ENCODE results near the gene GFOD1. TPM values are rescaled to one million over a fixed set of nuclear protein-coding genes. Genes with fewer than 3 reads are reported as not detected.

Gene GFOD1
- total and polyA plus RNA-seq, 2 of the 4 experiments (the other 2 are of a cell fraction) = 1.8 to 3.4 TPM

DNA sequence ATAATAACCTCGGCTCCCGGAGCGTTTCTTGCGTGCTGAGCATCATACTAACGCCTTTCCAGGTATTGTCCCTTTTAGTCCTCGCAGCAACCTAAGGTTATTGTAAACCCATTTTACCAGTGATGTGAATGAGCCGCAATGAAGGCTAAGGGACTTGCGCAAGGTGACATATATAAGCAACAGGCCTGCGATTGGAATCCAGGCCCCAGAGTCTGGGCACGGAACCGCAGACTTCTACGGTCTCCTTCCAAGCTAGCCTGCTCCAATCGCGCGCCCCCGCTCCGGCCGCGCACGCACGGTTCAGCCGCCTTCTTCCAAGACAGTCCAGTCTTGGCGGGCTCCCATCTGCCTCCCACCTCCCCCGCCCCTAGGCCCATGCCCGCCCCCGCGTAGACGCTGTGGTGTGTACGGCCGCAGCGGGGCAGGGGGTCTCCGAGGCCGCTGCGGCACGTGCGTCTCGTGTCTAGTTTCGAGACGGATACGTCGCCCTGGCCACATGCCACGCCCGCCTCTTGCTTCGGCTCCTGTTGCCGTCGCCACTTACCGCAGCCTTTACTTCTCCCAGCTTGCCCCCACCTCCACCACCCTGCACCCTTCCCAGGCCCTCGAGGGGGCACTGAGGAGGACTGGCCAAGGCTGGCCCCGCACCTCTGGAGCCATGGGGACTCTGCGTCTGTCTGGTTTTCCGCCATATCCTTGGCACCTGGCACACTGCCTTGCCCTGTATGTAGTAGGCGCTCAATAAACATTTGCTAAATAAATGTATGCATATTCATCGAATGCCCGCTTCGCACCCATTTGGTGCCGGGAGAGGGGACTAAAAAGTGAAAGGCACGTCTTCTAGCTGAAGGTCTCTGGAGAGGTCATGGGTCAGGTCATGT, 855 bp upstream of the GFOD1 start:
- peaks cover 3 to 34% of the 10 kb centered on the region in 2 experiments for H3K79me1 ChIP-seq (ENCODE audit: low read depth in 1 of 2, low read length in 2 of 2)
- ATAC-seq (ENCODE audit: low read depth) = no peak
- peak; percentile 40 for DNase-seq
- dilution Hi-C loops (cut with HindIII; ENCODE audit: low sequenced_read_pairs, unreplicated experiment) = no loop called here
- no peaks in the 10 kb centered on the region; the same call in 1 of the 2 replicates for H4K20me1 ChIP-seq (ENCODE audit: insufficient read depth, low read length)
- 0 out of 2 replicates have a peak overlapping the region, but pooled peaks have one; percentile 54 for H3K23ac ChIP-seq (ENCODE audit: low read depth, low read length)
- H2BK5ac ChIP-seq (ENCODE audit: low read depth, low read length, poor library complexity, severe bottlenecking) = no peak overlapping the region
- peak overlapping the region; percentile 38 for H2AK9ac ChIP-seq (replicated peaks; ENCODE audit: low read depth, low read length, poor library complexity)
- peak overlapping the region; percentile 18; the same call in 1 of the 2 replicates for H3K18ac ChIP-seq (ENCODE audit: low read depth, low read length)
- peak overlapping the region; percentile 52 for H3K4ac ChIP-seq (ENCODE audit: low read depth, low read length)
- intact Hi-C loops (cut with micrococcal nuclease) = no loop called here
- peak overlapping the region; percentile 18 to 48; a peak in 3 of 4 replicates for H4K8ac ChIP-seq (ENCODE audit: low read depth in 2 of 2, low read length in 2 of 2)
- H4K91ac ChIP-seq (ENCODE audit: insufficient read depth, low read depth, low read length) = no peak overlapping the region
- H3K9me1 ChIP-seq (ENCODE audit: insufficient read depth, low read length) = peaks cover 3% of the 10 kb centered on the region
- no TSS peak for BruUV-seq (replicated peaks)
- H3K36me3 ChIP-seq (ENCODE audit: control insufficient read depth, insufficient read depth, low read length) = no peaks in the 10 kb centered on the region
- peaks cover 5% of the 10 kb centered on the region; the same call in 1 of the 2 replicates for H3K4me1 ChIP-seq (ENCODE audit: control insufficient read depth, insufficient read depth, low read length)
- WGBS, 2 experiments (ENCODE audit: extremely low coverage in 2 of 2, insufficient read length in 1 of 2) = 37% methylated on average over 12 of the region's 57 CpGs; no CpG with 5 or more reads in 1 of the 2 experiments
- H3K4me2 ChIP-seq (ENCODE audit: low read depth, low read length) = peak overlapping the region; percentile 94
- peak overlapping the region; percentile 34; the same call in 1 of the 2 replicates for H3K27ac ChIP-seq (ENCODE audit: insufficient read depth, low read length)
- no peak overlapping the region for H2AK5ac ChIP-seq (ENCODE audit: low read depth, low read length)
- TF ChIP-seq RFX5 (IDR thresholded peaks at IDR 0.05; ENCODE audit: low read depth, low read length) (no peak), SMC3 (IDR thresholded peaks at IDR 0.05; ENCODE audit: low read depth, low read length) (no peak), BHLHE40 (IDR thresholded peaks at IDR 0.05; ENCODE audit: low read depth, low read length) (peak; percentile 58), RCOR1 (IDR thresholded peaks at IDR 0.05; ENCODE audit: insufficient replicate concordance, low read length) (no peak), RAD21 (IDR thresholded peaks at IDR 0.05; ENCODE audit: low read length) (no peak), FOS (IDR thresholded peaks at IDR 0.05; ENCODE audit: low read depth, low read length) (no peak), MXI1 (IDR thresholded peaks at IDR 0.05; ENCODE audit: borderline replicate concordance, low read depth, low read length) (no peak), CHD1 (IDR thresholded peaks at IDR 0.05; ENCODE audit: low read depth, low read length) (no peak), CEBPB (IDR thresholded peaks at IDR 0.05; ENCODE audit: low read depth, low read length) (peak; percentile 64), POLR2A (IDR thresholded peaks at IDR 0.05; ENCODE audit: low read depth, low read length) (no peak)
- TF ChIP-seq, protein P1, sequence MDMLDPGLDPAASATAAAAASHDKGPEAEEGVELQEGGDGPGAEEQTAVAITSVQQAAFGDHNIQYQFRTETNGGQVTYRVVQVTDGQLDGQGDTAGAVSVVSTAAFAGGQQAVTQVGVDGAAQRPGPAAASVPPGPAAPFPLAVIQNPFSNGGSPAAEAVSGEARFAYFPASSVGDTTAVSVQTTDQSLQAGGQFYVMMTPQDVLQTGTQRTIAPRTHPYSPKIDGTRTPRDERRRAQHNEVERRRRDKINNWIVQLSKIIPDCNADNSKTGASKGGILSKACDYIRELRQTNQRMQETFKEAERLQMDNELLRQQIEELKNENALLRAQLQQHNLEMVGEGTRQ (IDR thresholded peaks at IDR 0.05; ENCODE audit: low read depth, low read length) = no peak
- CTCF ChIA-PET = no interaction called here
- H3K9me3 ChIP-seq (ENCODE audit: control insufficient read depth, insufficient read depth, low read length) = no peaks in the 10 kb centered on the region
- POLR2A ChIA-PET (ENCODE audit: unreplicated experiment) = interaction anchor here (0.5 kb wide), 1 partner anchor 18 kb away, joined by 3 read pairs; no protein-coding TSS in a partner anchor
- H4K5ac ChIP-seq (ENCODE audit: low read depth, low read length) = peak overlapping the region; percentile 2; the same call in 1 of the 2 replicates
- in situ Hi-C loops (cut with MboI; ENCODE audit: low sequenced_read_pairs) = no loop called here
- H2BK120ac ChIP-seq (ENCODE audit: low read depth, low read length) = peak overlapping the region; percentile 9; the same call in 1 of the 2 replicates
- peak overlapping the region; percentile 47 for H3K9ac ChIP-seq (ENCODE audit: low read depth, low read length)
- H2BK20ac ChIP-seq (ENCODE audit: low read depth, low read length) = no peak overlapping the region
- no peaks in the 10 kb centered on the region for H3K27me3 ChIP-seq (ENCODE audit: control insufficient read depth, insufficient read depth, low read length)
- peak overlapping the region; percentile 57; the same call in 1 of the 2 replicates for H3K14ac ChIP-seq (replicated peaks; ENCODE audit: low read depth, low read length)
- H3K4me3 ChIP-seq (ENCODE audit: insufficient read depth, low read depth, low read length) = peak overlapping the region; percentile 58
- H2AFZ ChIP-seq (replicated peaks; ENCODE audit: low read length, poor library complexity) = peak overlapping the region; percentile 93
- H2BK15ac ChIP-seq (ENCODE audit: low read depth, low read length) = no peak overlapping the region
- no peak overlapping the region for H3K56ac ChIP-seq (ENCODE audit: extremely low read depth, insufficient read depth, low read length)
